Activated naive CD4-positive, alpha-beta T cell treated with anti-CD3 and anti-CD28 coated beads, Interleukin-2, amount 50 U/mL, for 16 hours (primary cell): ENCODE measurements around the gene CFC1B.
"Not testable (repeated sequence)": the region's sequence is repeated elsewhere in the genome, so short reads cannot be mapped to it uniquely, and the experiment has no call there.

Experiments used
- DNase-seq: peaks from one replicate; pipeline ENCODE4 v3.0.0-alpha.2; 2020

CFC1B gene

GRCh38 chr2:130571929-130572328 lies 50.9 kb downstream of the CFC1B start:
- not testable (repeated sequence) for DNase-seq

GRCh38 chr2:130574230-130574629 lies 53.2 kb downstream of the CFC1B start:
- DNase-seq: not testable (repeated sequence)

- DNase-seq: not testable (repeated sequence)
Observed at GRCh38 chr2:130576209-130576784, 55.3 kb downstream of the CFC1B start.

GRCh38 chr2:130577559-130577958 lies 56.5 kb downstream of the CFC1B start:
- DNase-seq: not testable (repeated sequence)
